Neutrophil (primary cell): ENCODE results near the gene RGS14.

Experiments used
- H3K27ac ChIP-seq: fragments of 200-600 bp; sonication (generic); 2 replicates; pipeline ENCODE4 v1.5.1; 2016; ENCODE audit warnings: mild to moderate bottlenecking, moderate library complexity
- H3K27me3 ChIP-seq: fragments of 200-600 bp; sonication (generic); 2 replicates; pipeline ENCODE4 v1.6.0; 2016; ENCODE audit warnings: mild to moderate bottlenecking
- H3K36me3 ChIP-seq: fragments of 200-600 bp; sonication (generic); 2 replicates; pipeline ENCODE4 v1.5.1; 2017
- H3K4me1 ChIP-seq, 2 experiments: fragments of 200-600 bp in 1 of 2; sonication (generic) in 1 of 2; 1 replicate in 1 of 2; 2 replicates in 1 of 2; pipeline versions ENCODE4 v1.5.1 to v1.6.1; 2013 to 2016; ENCODE audit warnings: low read depth in 1 of 2, low read length in 1 of 2, mild to moderate bottlenecking in 1 of 2, moderate library complexity in 1 of 2; ENCODE audit not compliant: control insufficient read depth in 1 of 2, insufficient read depth in 1 of 2
- H3K4me3 ChIP-seq, 2 experiments: fragments of 200-600 bp in 1 of 2; sonication (generic) in 1 of 2; 1 replicate in 1 of 2; 2 replicates in 1 of 2; pipeline ENCODE4 v1.5.1; 2013 to 2016; ENCODE audit warnings: low read depth in 1 of 2, low read length in 1 of 2, mild to moderate bottlenecking in 1 of 2, moderate library complexity in 1 of 2
- H3K9me3 ChIP-seq: fragments of 200-600 bp; sonication (generic); 2 replicates; pipeline ENCODE4 v1.5.1; 2016
- CTCF ChIP-seq: fragments of 200-600 bp; sonication (generic); IDR thresholded peaks from 2 replicates; pipeline ENCODE4 v1.5.1; 2016; ENCODE audit warnings: antibody characterized with exemption

The RGS14 gene, protein sequence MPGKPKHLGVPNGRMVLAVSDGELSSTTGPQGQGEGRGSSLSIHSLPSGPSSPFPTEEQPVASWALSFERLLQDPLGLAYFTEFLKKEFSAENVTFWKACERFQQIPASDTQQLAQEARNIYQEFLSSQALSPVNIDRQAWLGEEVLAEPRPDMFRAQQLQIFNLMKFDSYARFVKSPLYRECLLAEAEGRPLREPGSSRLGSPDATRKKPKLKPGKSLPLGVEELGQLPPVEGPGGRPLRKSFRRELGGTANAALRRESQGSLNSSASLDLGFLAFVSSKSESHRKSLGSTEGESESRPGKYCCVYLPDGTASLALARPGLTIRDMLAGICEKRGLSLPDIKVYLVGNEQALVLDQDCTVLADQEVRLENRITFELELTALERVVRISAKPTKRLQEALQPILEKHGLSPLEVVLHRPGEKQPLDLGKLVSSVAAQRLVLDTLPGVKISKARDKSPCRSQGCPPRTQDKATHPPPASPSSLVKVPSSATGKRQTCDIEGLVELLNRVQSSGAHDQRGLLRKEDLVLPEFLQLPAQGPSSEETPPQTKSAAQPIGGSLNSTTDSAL

GRCh38 chr5:177357459-177358351 is at the start of gene RGS14:
RGS14 (plus strand) TSS chr5:177357924; CDS start chr5:177358025, 101 bp downstream.
- peak; percentile 38 for TF ChIP-seq CTCF
- H3K27ac ChIP-seq, result peak within 1 kb of the TSS; percentile 93
- H3K4me1 ChIP-seq, result peaks cover 87 to 96% of the 10 kb centered on the region in 2 experiments
- H3K27me3 ChIP-seq, result no peaks in the 10 kb centered on the region
- H3K36me3 ChIP-seq, result peaks cover 5% of the 10 kb centered on the region
- peak within 1 kb of the TSS; percentile 82 to 96 for H3K4me3 ChIP-seq
- H3K9me3 ChIP-seq, result no peaks in the 10 kb centered on the region

GRCh38 chr5:177308740-177309139 is 49.0 kb upstream of the RGS14 start:
- TF ChIP-seq CTCF, result no peak
- peaks cover 29% of the 10 kb centered on the region for H3K36me3 ChIP-seq
- peak overlapping the region; percentile 95 for H3K27ac ChIP-seq
- peak overlapping the region; percentile 79 to 99 for H3K4me3 ChIP-seq
- peaks cover 93 to 97% of the 10 kb centered on the region in 2 experiments for H3K4me1 ChIP-seq
- H3K27me3 ChIP-seq, result no peaks in the 10 kb centered on the region
- H3K9me3 ChIP-seq, result no peaks in the 10 kb centered on the region

DNA sequence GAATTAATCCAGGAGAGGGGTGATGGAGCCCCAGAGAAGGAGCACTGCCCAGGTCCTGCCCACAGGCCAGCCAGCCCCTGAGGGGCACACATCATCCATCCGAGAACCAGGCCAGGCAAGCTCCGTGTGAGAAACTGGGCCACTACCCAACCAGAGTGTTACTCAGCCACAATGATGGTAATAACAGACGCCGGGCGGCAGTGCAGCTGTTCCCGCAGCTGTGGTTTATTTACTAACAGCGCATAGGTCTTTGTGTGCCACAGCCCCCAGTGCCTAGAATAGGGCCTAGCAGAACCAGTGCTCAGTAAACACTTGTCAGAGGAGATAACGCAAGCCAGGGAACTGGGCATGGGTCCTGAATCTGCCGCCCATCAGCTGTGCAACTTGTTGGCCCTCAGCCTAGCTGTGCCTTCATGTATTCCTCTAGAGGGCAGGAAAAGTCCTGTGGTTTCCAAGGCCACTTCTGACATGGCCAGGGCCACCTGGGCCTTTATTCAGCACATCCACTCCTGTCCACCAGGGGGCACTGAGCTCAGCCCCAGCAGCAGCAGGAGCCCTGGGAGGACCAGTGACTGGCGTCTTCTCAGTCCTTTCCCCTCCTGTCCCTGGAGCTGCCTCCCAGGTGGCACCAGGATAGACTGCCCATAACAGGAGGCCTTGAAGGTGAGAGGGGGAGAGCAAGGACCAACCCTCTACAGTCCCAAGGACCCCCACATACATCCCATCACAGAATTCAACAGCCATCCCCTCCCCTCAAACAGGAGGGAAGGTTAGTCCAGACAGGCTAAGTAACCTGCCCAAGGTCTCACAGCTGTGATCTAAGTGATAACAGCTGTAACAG is 48.2 kb upstream of the RGS14 start:
- H3K27me3 ChIP-seq, result no peaks in the 10 kb centered on the region
- TF ChIP-seq CTCF, result peak; percentile 96
- peaks cover 87 to 91% of the 10 kb centered on the region in 2 experiments for H3K4me1 ChIP-seq
- peaks cover 22% of the 10 kb centered on the region for H3K36me3 ChIP-seq
- H3K4me3 ChIP-seq, result peak overlapping the region; percentile 79 to 99
- peak overlapping the region; percentile 95 for H3K27ac ChIP-seq
- no peaks in the 10 kb centered on the region for H3K9me3 ChIP-seq

DNA sequence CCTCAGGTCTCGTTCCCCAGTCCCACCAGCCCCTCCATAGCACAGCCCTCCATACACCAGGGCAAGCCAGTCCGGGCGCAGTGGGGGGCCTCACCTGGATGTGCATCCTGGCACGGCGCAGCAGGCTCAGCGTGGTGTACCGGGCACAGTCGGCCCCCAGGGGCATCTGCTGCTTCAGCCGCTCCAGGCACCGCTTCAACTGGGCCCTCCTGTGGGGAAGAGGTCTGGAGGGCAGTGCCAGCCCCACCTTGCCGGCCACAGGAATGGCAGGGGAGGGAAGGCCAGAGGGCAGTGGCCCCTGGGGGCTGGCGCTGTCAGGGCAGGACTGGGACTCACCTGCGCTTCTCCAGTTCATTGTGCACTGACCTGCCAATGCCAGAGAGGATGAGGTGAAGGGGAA is 47.4 kb upstream of the RGS14 start:
- peaks cover 79 to 83% of the 10 kb centered on the region in 2 experiments for H3K4me1 ChIP-seq
- peak overlapping the region; percentile 79 to 99 for H3K4me3 ChIP-seq
- TF ChIP-seq CTCF, result no peak
- no peaks in the 10 kb centered on the region for H3K27me3 ChIP-seq
- H3K9me3 ChIP-seq, result no peaks in the 10 kb centered on the region
- peak overlapping the region; percentile 95 for H3K27ac ChIP-seq
- H3K36me3 ChIP-seq, result peaks cover 14% of the 10 kb centered on the region
